ENCODE measurements around the gene CST7.

- TF ChIP-seq CTCF (IDR thresholded peaks at IDR 0.05; ENCODE audit: poor library complexity, severe bottlenecking) (peak; percentile 98), EP300 (conservative IDR thresholded peaks at IDR 0.05; ENCODE audit: poor library complexity, severe bottlenecking) (peak; percentile 29), EZH2 (IDR thresholded peaks at IDR 0.05; ENCODE audit: borderline replicate concordance, insufficient read depth, low read length, poor library complexity, severe bottlenecking) (no peak)
These were observed 45.6 kb downstream of the CST7 start for GRCh38 chr20:24994470-24995368.
